Measurements from ENCODE around the gene SCAI.

DNA sequence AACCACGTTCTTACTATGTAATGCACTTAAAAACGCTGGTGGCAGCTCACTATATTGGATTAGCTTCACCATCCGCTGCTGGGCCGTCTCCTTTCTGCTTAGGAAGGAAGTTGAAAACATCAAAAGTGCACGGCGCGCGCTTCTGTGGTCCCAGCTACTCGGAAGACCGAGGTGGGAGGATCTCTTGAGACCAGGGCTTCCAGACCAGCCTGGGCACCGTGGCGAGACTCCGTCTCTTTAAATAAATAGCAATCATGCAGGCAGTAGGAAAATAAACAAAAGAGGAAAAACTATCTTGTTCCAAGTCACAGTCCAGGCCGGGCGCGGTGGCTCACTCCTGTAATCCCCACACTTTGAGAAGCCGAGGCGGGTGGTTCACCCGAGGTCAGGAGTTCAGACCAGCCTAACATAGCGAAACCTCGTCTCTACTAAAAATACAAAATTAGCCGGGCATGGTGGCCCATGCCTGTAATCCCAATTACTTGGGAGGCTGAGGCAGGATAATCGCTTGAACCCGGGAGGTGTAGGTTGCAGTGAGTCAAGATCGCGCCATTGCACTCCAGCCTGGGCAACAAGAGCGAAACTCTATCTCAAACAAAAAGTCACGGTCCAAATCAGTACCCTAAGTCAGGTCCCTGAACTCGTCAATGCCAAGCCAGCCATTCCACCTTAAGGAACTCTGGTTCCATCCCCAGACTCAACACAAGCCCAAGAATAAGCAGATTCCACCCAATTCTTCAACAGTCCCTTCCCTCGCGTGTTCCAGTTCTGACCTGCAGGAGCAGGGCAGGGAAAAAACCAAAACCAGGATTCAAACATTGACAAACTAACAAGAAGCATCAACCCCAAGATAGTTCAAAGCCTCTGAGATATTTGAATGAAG is 201.4 kb downstream of the SCAI start:
- TF ChIP-seq CTCF (conservative IDR thresholded peaks at IDR 0.05 in 1 of 2, IDR thresholded peaks at IDR 0.05 in 1 of 2; ENCODE audit: low read depth in 1 of 2, low read length in 2 of 2) (no peak), EZH2 (IDR thresholded peaks at IDR 0.05; ENCODE audit: low read length, missing control alignments) (no peak)
